ENCODE measurements around the gene NRSN1.

NRSN1 gene, protein sequence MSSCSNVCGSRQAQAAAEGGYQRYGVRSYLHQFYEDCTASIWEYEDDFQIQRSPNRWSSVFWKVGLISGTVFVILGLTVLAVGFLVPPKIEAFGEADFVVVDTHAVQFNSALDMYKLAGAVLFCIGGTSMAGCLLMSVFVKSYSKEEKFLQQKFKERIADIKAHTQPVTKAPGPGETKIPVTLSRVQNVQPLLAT
- 0 reads per million in 9 experiments for total RNA-seq

DNA sequence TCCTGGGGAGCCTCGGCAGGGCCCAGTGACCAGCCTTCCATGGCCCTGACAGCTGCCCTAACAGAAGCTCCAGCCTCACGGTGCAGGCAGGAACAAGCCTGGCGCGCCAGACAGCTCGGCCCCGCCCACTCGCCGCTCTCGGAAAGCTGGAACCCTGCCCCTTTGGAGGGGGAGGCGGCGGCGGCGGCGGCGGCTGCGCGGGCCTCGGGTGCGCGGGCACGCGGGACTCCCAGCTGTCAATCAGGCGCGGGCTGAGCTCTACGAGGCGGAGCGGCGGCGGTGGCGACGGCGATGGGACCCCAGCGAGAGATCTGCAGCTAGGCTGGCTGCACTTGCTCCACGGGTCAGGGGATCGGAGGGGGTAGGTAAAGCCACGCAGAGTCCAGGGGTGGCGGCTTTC is at the start of gene NRSN1:
TSS of gene NRSN1 (plus strand) at position 236 of the 400 bp plus-strand sequence. CDS start 8,113 bp downstream, outside the sequence.
- Mint-ChIP-seq H3K4me3 (no peak within 1 kb of the TSS), H3K9me3 (peaks cover 5 to 13% of the 10 kb centered on the region in 2 donors), H3K4me1 (ENCODE audit: low read depth in 2 of 2) (no peaks in the 10 kb centered on the region), H3K36me3 (ENCODE audit: insufficient read depth) (no peaks in the 10 kb centered on the region), H3K27me3 (peaks cover 9 to 18% of the 10 kb centered on the region in 2 donors), H3K27ac (no peak within 1 kb of the TSS)
- ATAC-seq (replicated peaks) (no peak), DNase-seq (no peak)

DNA sequence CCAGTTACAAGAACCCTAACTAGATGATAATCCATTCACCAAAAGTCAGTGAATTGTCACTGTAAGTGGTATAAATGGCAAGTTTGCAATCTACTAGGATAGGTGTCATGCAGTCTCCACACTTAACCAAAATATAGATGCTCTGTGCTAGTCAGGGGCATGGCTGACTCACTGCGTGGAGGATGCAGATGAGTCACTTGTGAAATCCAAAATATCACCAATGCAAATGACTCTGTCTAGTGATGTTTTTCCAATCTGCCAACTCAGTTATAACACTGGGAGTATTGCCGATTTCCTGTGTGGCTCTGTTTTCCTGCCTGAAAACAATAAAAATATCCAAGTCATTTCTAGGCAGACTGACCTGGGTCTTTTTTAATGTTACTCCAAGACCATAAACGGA is 47.8 kb upstream of the NRSN1 start:
- ATAC-seq (replicated peaks), result no peak

DNA sequence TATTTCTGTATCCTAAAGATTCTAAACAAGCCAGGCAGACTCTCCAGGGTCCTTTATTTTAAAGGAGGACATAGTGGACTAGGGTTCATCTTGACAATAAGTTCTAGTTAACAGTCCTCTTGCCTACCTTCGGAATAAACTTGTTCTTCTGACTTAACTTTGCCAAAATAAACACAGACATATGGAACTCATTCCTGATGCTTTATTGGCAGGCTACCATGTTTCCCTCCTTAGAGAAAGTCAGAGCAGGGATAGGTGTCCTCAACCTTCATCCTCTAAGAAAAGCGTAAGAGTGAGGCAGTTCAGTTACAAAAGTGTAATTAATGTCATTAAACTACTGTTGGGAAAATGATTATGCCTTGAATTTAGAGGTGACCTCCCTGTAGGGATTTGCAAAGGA is 46.9 kb upstream of the NRSN1 start:
- H3K4me3 Mint-ChIP-seq, result no peak overlapping the region
- no peak for DNase-seq

More for the DNA sequence above, 47.8 kb upstream of the NRSN1 start:
- H3K27me3 Mint-ChIP-seq, result no peaks in the 10 kb centered on the region
- H3K36me3 Mint-ChIP-seq (ENCODE audit: insufficient read depth), result no peaks in the 10 kb centered on the region
- no peaks in the 10 kb centered on the region for H3K4me1 Mint-ChIP-seq (ENCODE audit: low read depth in 2 of 2)
- no peak overlapping the region for H3K4me3 Mint-ChIP-seq
- no peak for DNase-seq
- peaks cover 3 to 11% of the 10 kb centered on the region in 2 donors for H3K9me3 Mint-ChIP-seq
- H3K27ac Mint-ChIP-seq, result no peak overlapping the region

DNA sequence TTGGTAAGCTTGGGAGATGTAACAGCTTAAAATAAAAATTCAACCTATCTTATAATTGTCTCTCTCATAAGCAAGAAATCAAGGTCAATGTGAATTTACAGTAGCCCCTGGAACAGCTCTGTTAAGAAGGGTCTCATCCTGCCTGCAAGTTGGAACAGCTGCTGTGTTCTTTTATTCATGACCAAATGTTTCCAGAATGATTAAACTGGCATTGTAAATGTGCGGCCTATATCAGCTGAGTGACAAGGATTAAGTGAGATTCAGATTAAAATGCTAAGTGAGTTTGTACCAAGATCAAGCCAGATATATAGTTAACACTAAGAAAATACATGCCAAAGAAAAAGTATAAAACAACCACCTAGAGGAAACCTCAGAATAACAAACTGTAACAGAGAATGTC is 45.3 kb upstream of the NRSN1 start:
- Mint-ChIP-seq H3K27ac (no peak overlapping the region), H3K36me3 (ENCODE audit: insufficient read depth) (no peaks in the 10 kb centered on the region), H3K9me3 (peaks cover 3 to 11% of the 10 kb centered on the region in 2 donors), H3K4me3 (no peak overlapping the region), H3K27me3 (no peaks in the 10 kb centered on the region), H3K4me1 (ENCODE audit: low read depth in 2 of 2) (no peaks in the 10 kb centered on the region)
- DNase-seq, result no peak
- ATAC-seq (replicated peaks), result no peak

More for the DNA sequence above, 46.9 kb upstream of the NRSN1 start:
- H3K9me3 Mint-ChIP-seq, result peaks cover 3 to 11% of the 10 kb centered on the region in 2 donors
- H3K27ac Mint-ChIP-seq, result no peak overlapping the region
- ATAC-seq (replicated peaks), result no peak
- no peaks in the 10 kb centered on the region for H3K4me1 Mint-ChIP-seq (ENCODE audit: low read depth in 2 of 2)
- H3K36me3 Mint-ChIP-seq (ENCODE audit: insufficient read depth), result no peaks in the 10 kb centered on the region
- no peaks in the 10 kb centered on the region for H3K27me3 Mint-ChIP-seq

DNA sequence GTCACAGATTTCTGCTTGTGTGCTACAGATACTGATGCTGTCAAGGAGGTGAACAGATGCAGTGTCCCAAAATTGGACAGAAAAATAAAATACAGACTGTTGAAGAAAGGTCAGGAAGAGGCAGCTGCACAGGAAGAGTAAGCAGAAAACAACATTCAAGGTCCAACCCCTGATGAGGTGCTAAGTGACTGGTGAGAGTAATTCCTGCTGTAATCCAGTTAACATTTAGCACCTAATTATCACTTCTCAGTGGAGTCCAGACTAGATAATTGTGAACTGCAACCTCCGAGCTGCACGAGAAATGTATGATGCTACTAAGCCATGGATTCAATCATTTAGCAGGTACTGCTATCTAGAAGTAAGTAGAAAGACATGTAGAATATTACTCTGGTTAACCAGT is 36.3 kb upstream of the NRSN1 start:
- no peaks in the 10 kb centered on the region for H3K9me3 Mint-ChIP-seq
- ATAC-seq (replicated peaks) (no peak), DNase-seq (no peak)
- H3K4me1 Mint-ChIP-seq (ENCODE audit: low read depth in 2 of 2), result no peaks in the 10 kb centered on the region
- H3K36me3 Mint-ChIP-seq (ENCODE audit: insufficient read depth), result no peaks in the 10 kb centered on the region
- H3K4me3 Mint-ChIP-seq, result no peak overlapping the region
- no peaks in the 10 kb centered on the region for H3K27me3 Mint-ChIP-seq
- H3K27ac Mint-ChIP-seq, result no peak overlapping the region

DNA sequence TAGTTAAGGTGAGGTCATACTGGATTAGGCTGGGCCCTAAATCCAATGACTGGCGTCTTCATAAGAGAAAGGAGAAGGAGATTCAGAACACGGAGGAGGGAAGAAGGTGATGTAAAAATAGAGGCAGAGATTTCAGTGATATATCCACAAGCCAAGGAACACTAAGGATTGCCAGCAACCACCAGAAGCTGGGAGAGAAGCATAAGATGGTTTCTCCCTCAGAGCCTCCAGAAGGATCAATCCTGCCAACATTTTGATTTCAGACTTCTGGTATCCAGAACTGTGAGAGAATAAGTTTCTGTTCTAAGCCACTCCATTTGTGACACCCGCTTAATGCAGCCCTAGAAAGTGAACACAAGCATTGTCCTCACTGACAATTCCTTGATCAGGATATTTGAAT is 33.6 kb upstream of the NRSN1 start:
- no peak overlapping the region for H3K27ac Mint-ChIP-seq
- DNase-seq (no peak), ATAC-seq (replicated peaks) (no peak)
- H3K36me3 Mint-ChIP-seq (ENCODE audit: insufficient read depth), result no peaks in the 10 kb centered on the region
- no peak overlapping the region for H3K4me3 Mint-ChIP-seq
- peaks cover 0 to 11% of the 10 kb centered on the region in 2 donors for H3K27me3 Mint-ChIP-seq
- no peaks in the 10 kb centered on the region for H3K9me3 Mint-ChIP-seq
- no peaks in the 10 kb centered on the region for H3K4me1 Mint-ChIP-seq (ENCODE audit: low read depth in 2 of 2)

DNA sequence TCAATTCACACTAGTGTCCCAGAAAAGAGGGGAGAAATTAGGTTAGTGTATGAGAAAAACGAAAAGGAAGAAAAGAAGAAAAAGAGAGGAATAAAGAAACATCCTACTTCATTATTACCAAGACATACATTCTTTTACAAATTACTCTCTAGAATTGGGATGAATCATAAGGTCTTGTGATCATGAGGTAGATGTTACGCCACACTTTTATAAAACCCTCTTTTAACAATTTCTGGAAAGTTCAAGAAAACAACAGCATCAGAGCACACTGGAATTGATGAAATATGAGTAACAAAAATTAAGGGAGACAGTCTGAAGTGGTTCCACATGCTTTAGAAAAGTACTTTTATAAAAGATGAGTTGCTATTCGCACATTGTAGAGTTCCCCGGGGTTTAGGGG is 32.6 kb upstream of the NRSN1 start:
- peaks cover 0 to 13% of the 10 kb centered on the region in 2 donors for H3K27me3 Mint-ChIP-seq
- no peaks in the 10 kb centered on the region for H3K9me3 Mint-ChIP-seq
- no peaks in the 10 kb centered on the region for H3K36me3 Mint-ChIP-seq (ENCODE audit: insufficient read depth)
- no peak overlapping the region for H3K27ac Mint-ChIP-seq
- ATAC-seq (replicated peaks) (no peak), DNase-seq (no peak)
- H3K4me1 Mint-ChIP-seq (ENCODE audit: low read depth in 2 of 2), result no peaks in the 10 kb centered on the region
- H3K4me3 Mint-ChIP-seq, result no peak overlapping the region

DNA sequence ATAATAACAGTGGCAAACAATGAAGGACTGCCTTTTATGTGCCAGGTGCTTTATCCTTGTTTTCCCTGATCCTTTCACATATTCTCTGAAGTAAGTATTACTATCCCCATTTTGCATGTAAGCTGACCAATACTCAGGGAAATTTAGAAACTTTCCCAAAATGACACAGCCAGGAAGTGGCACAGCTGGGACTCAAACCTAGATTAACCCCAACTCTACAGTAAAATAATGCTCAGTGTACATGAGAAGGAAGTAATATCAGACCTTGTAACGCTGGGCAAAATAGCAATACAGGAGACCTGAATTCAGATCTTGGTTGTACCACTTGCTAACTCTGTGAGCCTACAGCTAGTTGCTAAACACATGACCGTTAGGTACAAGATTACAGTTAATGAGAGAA is 26.8 kb upstream of the NRSN1 start:
- Mint-ChIP-seq H3K27ac (no peak overlapping the region), H3K4me1 (ENCODE audit: low read depth in 2 of 2) (no peaks in the 10 kb centered on the region), H3K27me3 (peaks cover 7 to 13% of the 10 kb centered on the region in 2 donors), H3K4me3 (no peak overlapping the region), H3K36me3 (ENCODE audit: insufficient read depth) (no peaks in the 10 kb centered on the region), H3K9me3 (peaks cover 0 to 4% of the 10 kb centered on the region in 2 donors)
- DNase-seq (no peak), ATAC-seq (replicated peaks) (no peak)

DNA sequence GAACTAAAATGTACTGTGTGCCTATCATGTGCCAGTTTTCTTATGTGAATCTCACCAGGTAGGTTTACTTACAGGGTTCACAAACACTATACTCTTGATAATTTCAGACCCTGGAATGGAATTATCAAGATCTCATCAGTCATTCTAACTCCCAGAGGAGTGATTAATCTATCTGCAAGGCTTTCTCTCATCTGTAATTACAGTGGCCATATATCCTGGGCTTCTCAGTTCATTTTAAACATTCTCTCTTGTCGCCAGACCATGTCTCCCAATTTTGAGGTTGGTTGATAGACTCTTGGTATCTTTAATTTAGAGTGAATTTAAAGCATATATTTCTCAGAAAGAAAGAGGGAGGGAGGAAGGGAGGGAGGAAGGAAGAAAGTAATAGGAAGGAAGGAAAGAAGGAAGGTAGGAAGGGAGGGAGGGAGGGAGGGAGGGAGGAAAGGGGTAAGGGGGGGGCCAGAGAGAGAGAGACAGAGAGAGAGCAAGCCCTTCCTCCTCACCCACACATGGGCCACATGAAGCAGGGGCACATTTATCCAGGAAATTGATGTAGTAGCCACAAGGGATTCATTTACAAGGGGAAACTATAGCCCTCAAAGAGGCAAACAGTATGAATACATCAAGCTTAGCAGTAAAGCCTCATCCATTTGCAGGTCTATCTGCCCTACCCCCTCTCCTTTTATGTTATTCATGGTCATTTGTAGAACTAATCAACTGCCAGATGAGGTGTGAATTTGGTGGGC is 25.8 kb upstream of the NRSN1 start:
- Mint-ChIP-seq H3K27ac (no peak overlapping the region), H3K36me3 (ENCODE audit: insufficient read depth) (no peaks in the 10 kb centered on the region), H3K4me1 (ENCODE audit: low read depth in 2 of 2) (no peaks in the 10 kb centered on the region), H3K27me3 (peaks cover 7 to 13% of the 10 kb centered on the region in 2 donors), H3K9me3 (peaks cover 0 to 4% of the 10 kb centered on the region in 2 donors), H3K4me3 (no peak overlapping the region)
- ATAC-seq (replicated peaks) (no peak), DNase-seq (no peak)

DNA sequence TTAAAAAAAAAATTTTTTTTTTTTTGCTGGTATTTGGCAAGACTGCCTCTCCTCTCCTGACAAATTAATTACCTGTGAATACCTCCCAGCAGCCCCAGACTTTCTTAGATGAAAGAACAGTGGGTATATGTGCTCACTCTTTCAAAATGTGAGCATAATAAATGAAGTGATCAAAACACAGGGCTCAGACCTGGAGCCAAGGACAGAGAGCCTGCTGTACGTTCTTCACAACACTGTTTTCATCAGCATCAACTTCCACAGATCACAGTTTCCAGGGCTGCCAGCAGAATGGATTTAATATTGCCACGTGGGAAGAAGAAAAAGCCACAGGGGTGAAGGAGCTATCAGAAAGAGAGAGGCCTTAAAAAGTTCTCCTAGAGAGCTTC is 25.3 kb upstream of the NRSN1 start:
- no peaks in the 10 kb centered on the region for H3K4me1 Mint-ChIP-seq (ENCODE audit: low read depth in 2 of 2)
- ATAC-seq (replicated peaks) (no peak), DNase-seq (no peak)
- H3K27ac Mint-ChIP-seq, result no peak overlapping the region
- H3K9me3 Mint-ChIP-seq, result peaks cover 0 to 4% of the 10 kb centered on the region in 2 donors
- H3K27me3 Mint-ChIP-seq, result peaks cover 10 to 13% of the 10 kb centered on the region in 2 donors
- H3K36me3 Mint-ChIP-seq (ENCODE audit: insufficient read depth), result no peaks in the 10 kb centered on the region
- H3K4me3 Mint-ChIP-seq, result no peak overlapping the region

DNA sequence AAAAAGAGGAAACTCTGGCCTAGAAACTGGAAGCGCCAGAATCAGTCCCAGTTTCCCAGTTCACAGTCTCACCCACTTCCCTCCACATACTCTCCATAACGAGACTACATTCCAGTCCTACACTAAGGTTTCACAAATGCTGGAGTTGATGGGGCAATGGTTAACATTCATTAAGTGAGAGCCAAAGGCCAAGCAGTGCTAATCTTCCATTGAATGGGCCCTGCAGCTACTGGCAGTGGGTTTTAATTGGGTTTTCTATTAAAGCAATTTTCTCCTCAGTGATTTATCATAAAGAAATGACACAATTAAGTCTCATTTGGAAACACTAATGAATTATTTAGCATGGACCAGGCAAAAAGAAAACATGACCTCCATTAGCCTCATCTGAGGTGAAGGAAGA is 20.8 kb upstream of the NRSN1 start:
- H3K4me1 Mint-ChIP-seq (ENCODE audit: low read depth in 2 of 2), result no peaks in the 10 kb centered on the region
- DNase-seq, result no peak

DNA sequence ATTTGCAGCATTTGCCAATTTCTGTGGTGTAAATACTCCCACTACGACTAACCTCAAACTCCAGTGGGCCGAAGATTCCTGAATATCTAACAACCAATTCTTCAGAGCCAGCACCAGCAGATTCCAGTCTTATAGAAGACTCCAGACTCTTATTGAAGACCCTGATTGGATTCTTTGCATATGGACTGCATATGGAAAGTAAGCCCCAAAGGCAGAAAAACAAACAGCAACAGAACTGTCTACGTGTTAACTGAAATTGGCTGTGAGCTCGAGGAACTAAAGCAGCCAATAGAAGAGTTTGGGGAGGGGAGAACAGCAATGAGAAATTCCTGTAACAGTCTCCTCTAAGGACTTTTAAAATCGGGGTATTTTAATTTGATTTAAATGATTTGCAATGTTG is 19.7 kb upstream of the NRSN1 start:
- Mint-ChIP-seq H3K4me3 (no peak overlapping the region), H3K36me3 (ENCODE audit: insufficient read depth) (no peaks in the 10 kb centered on the region), H3K27me3 (peaks cover 0 to 13% of the 10 kb centered on the region in 2 donors), H3K9me3 (peaks cover 0 to 4% of the 10 kb centered on the region in 2 donors), H3K27ac (no peak overlapping the region), H3K4me1 (ENCODE audit: low read depth in 2 of 2) (no peaks in the 10 kb centered on the region)
- ATAC-seq (replicated peaks) (no peak), DNase-seq (no peak)

More for the DNA sequence above, 20.8 kb upstream of the NRSN1 start:
- no peaks in the 10 kb centered on the region for H3K36me3 Mint-ChIP-seq (ENCODE audit: insufficient read depth)
- no peak overlapping the region for H3K27ac Mint-ChIP-seq
- peaks cover 0 to 13% of the 10 kb centered on the region in 2 donors for H3K27me3 Mint-ChIP-seq
- no peak overlapping the region for H3K4me3 Mint-ChIP-seq
- peaks cover 0 to 4% of the 10 kb centered on the region in 2 donors for H3K9me3 Mint-ChIP-seq
- no peak for ATAC-seq (replicated peaks)

DNA sequence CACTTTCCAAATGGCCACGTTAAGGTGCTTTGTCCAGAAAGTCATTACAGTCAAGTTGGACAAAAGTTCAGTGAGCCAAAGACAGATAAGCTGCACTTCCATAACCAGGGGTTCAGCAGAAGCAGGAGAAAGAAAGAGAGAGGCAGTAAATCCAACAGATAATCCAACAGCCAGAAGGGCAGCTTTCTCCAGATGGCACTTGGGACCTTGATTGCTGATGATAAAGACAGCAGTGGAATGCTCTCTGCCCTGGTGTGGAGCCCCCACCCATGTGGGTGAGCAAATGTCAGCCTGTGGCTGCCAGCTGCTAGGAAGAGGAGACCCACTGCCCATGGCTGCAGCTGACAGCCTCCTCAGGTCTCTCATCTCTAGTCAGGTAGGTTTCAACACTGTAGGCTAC is 18.7 kb upstream of the NRSN1 start:
- ATAC-seq (replicated peaks) (no peak), DNase-seq (no peak)
- H3K36me3 Mint-ChIP-seq (ENCODE audit: insufficient read depth), result no peaks in the 10 kb centered on the region
- H3K4me3 Mint-ChIP-seq, result no peak overlapping the region
- peaks cover 0 to 1% of the 10 kb centered on the region in 2 donors for H3K9me3 Mint-ChIP-seq
- no peak overlapping the region for H3K27ac Mint-ChIP-seq
- H3K4me1 Mint-ChIP-seq (ENCODE audit: low read depth in 2 of 2), result no peaks in the 10 kb centered on the region
- H3K27me3 Mint-ChIP-seq, result peaks cover 0 to 13% of the 10 kb centered on the region in 2 donors

DNA sequence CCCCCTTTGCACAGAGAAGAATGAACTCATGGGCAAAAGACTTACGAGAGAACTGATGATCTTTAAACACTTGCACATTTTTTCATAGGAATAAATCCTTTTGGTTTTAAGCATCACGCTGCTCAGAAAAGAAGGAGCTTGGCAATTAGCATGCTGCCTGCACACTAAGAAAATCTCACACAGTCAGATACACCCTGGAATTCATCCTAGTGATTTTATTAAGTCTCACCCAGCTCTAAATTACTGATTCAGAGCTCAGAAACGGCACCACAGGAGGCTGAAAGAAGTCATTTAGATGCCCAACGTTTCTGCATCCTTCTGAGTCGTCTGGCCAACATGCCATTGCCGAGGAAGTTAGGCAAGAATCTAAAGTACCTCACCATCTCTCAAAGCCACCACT is 18.0 kb upstream of the NRSN1 start:
- H3K36me3 Mint-ChIP-seq (ENCODE audit: insufficient read depth), result no peaks in the 10 kb centered on the region
- peaks cover 0 to 6% of the 10 kb centered on the region in 2 donors for H3K27me3 Mint-ChIP-seq
- DNase-seq, result no peak
- no peak overlapping the region for H3K27ac Mint-ChIP-seq
- H3K9me3 Mint-ChIP-seq, result peaks cover 0 to 1% of the 10 kb centered on the region in 2 donors
- no peaks in the 10 kb centered on the region for H3K4me1 Mint-ChIP-seq (ENCODE audit: low read depth in 2 of 2)
- no peak overlapping the region for H3K4me3 Mint-ChIP-seq
- no peak for ATAC-seq (replicated peaks)

Measured in effector memory CD8-positive, alpha-beta T cell (primary cell).